Vagina (tissue), 2 donors: ENCODE measurements around the gene LINGO1. TPM values are rescaled to one million over a fixed set of nuclear protein-coding genes. Genes with fewer than 3 reads are reported as not detected.

Source experiments
- DNase-seq, 2 donors: peaks; one replicate each; pipeline ENCODE4 v3.0.0-alpha.2; 2017; ENCODE audit errors: extremely low spot score in 2 of 2
- H3K27ac ChIP-seq: fragments of 200-600 bp; sonication (generic); one replicate; pipeline ENCODE4 v1.5.1; 2019
- H3K27me3 ChIP-seq: fragments of 200-600 bp; sonication (generic); one replicate; pipeline ENCODE4 v1.5.1; 2019
- H3K36me3 ChIP-seq, 2 donors: fragments of 200-600 bp; sonication (generic); one replicate each; pipeline ENCODE4 v1.5.1; 2017 to 2019
- H3K4me1 ChIP-seq: fragments of 200-600 bp; sonication (generic); one replicate; pipeline ENCODE4 v1.5.1; 2019
- H3K4me3 ChIP-seq, 2 donors: fragments of 200-600 bp; sonication (generic); 1 replicate in 1 of 2; 2 replicates in 1 of 2; pipeline ENCODE4 v1.5.1; 2016 to 2019
- H3K9me3 ChIP-seq: fragments of 200-600 bp; sonication (generic); one replicate; pipeline ENCODE4 v1.5.1; 2019
- CTCF ChIP-seq, 3 experiments: fragments of 450-650 bp in 2 of 3; fragments of 200-600 bp in 1 of 3; sonication (generic) in 1 of 3; IDR thresholded peaks; one replicate each; pipeline ENCODE4 v1.5.1; 2017 to 2019; ENCODE audit warnings: antibody characterized with exemption in 3 of 3, mild to moderate bottlenecking in 2 of 3, moderate library complexity in 2 of 3
- POLR2A ChIP-seq, 2 donors: fragments of 450-650 bp; IDR thresholded peaks; one replicate each; pipeline ENCODE4 v1.6.1; 2017; ENCODE audit warnings: antibody characterized with exemption in 2 of 2, mild to moderate bottlenecking in 2 of 2, moderate library complexity in 2 of 2
- POLR2AphosphoS5 ChIP-seq, 2 donors: sonication (generic); formaldehyde crosslinking; IDR thresholded peaks; one replicate each; pipeline ENCODE4 v1.9.0; 2017; ENCODE audit warnings: antibody characterized with exemption in 2 of 2, mild to moderate bottlenecking in 2 of 2, low read depth in 1 of 2; ENCODE audit not compliant: insufficient read depth in 1 of 2
- intact Hi-C: fragments of 100-400 bp; cut with DNase I; formaldehyde crosslinking; loops from one replicate; pipeline ENCODE4 v1.15.1; 2023
- total RNA-seq: library from RNA; depleted of rRNA; stranded (reverse); fragments of >200 nt; gene quantifications from one replicate; pipeline ENCODE4 v1.2.3, GENCODE V29; 2016

The LINGO1 gene
- total RNA-seq: 4.7 TPM

GRCh38 chr15:77632534-77633133 lies at the start of gene LINGO1:
TSS of gene LINGO1 (minus strand) at chr15:77632912. CDS start at chr15:77632315, 597 bp downstream.
- H3K4me3 ChIP-seq: peak within 1 kb of the TSS; percentile 57 to 77
- TF ChIP-seq POLR2A (IDR thresholded peaks at IDR 0.05): no peak
- no peak for TF ChIP-seq POLR2AphosphoS5 (IDR thresholded peaks at IDR 0.05; ENCODE audit: insufficient read depth in 1 of 2, low read depth in 1 of 2)
- TF ChIP-seq CTCF (IDR thresholded peaks at IDR 0.05): no peak
- no peak for DNase-seq
- H3K27ac ChIP-seq: peak within 1 kb of the TSS; percentile 33
- intact Hi-C loops: no loop called here
- peaks cover 33% of the 10 kb centered on the region for H3K4me1 ChIP-seq
- H3K36me3 ChIP-seq: no peaks in the 10 kb centered on the region
- H3K27me3 ChIP-seq: peaks cover 5% of the 10 kb centered on the region
- H3K9me3 ChIP-seq: no peaks in the 10 kb centered on the region

GRCh38 chr15:77681362-77681761 lies 48.6 kb upstream of the LINGO1 start:
- Histone ChIP-seq H3K9me3 (no peaks in the 10 kb centered on the region), H3K27me3 (no peaks in the 10 kb centered on the region)
- intact Hi-C loops: no loop called here

GRCh38 chr15:77676569-77677375 lies 44.1 kb upstream of the LINGO1 start:
- no peaks in the 10 kb centered on the region for H3K36me3 ChIP-seq
- H3K27ac ChIP-seq: no peak overlapping the region
- no peaks in the 10 kb centered on the region for H3K4me1 ChIP-seq
- TF ChIP-seq POLR2A (IDR thresholded peaks at IDR 0.05) (no peak), CTCF (IDR thresholded peaks at IDR 0.05) (no peak), POLR2AphosphoS5 (IDR thresholded peaks at IDR 0.05; ENCODE audit: insufficient read depth in 1 of 2, low read depth in 1 of 2) (no peak)
- DNase-seq: no peak
- H3K4me3 ChIP-seq: no peak overlapping the region
- no peaks in the 10 kb centered on the region for H3K9me3 ChIP-seq
- H3K27me3 ChIP-seq: no peaks in the 10 kb centered on the region
- intact Hi-C loops: no loop called here

More at GRCh38 chr15:77681362-77681761, 48.6 kb upstream of the LINGO1 start:
- DNase-seq: no peak
- TF ChIP-seq POLR2AphosphoS5 (IDR thresholded peaks at IDR 0.05; ENCODE audit: insufficient read depth in 1 of 2, low read depth in 1 of 2) (no peak), POLR2A (IDR thresholded peaks at IDR 0.05) (no peak), CTCF (IDR thresholded peaks at IDR 0.05) (no peak)
- Histone ChIP-seq H3K4me1 (no peaks in the 10 kb centered on the region), H3K4me3 (no peak overlapping the region), H3K27ac (no peak overlapping the region), H3K36me3 (no peaks in the 10 kb centered on the region)

GRCh38 chr15:77675806-77676415 lies 43.2 kb upstream of the LINGO1 start:
- Histone ChIP-seq H3K9me3 (no peaks in the 10 kb centered on the region), H3K4me3 (no peak overlapping the region), H3K36me3 (no peaks in the 10 kb centered on the region), H3K27me3 (no peaks in the 10 kb centered on the region), H3K4me1 (no peaks in the 10 kb centered on the region), H3K27ac (no peak overlapping the region)
- no peak for TF ChIP-seq POLR2A (IDR thresholded peaks at IDR 0.05)
- no peak for TF ChIP-seq CTCF (IDR thresholded peaks at IDR 0.05)
- TF ChIP-seq POLR2AphosphoS5 (IDR thresholded peaks at IDR 0.05; ENCODE audit: insufficient read depth in 1 of 2, low read depth in 1 of 2): no peak
- intact Hi-C loops: no loop called here
- DNase-seq: no peak
